ENCODE results near the gene TBRG4.

Gene TBRG4

DNA sequence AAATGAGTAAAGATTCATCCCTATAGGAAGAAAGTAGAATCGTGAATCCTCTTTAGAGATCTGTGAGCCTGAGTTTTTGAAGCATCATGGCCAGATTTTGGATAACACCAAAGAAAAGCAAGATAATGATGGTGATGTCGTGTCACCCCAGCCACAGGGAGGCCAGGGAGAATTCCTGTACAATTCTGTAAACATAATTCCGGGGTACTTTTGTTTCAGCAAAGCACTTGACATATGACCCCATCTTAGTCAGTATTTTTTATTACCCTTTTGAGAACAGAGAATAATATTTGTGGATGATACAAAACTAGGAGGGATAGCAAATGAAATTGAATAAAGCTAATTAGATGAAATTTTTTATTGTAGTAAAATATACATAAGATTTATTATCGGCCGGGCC, 56.5 kb downstream of the TBRG4 start:
- no peak for DNase-seq (ENCODE audit: low spot score)

DNA sequence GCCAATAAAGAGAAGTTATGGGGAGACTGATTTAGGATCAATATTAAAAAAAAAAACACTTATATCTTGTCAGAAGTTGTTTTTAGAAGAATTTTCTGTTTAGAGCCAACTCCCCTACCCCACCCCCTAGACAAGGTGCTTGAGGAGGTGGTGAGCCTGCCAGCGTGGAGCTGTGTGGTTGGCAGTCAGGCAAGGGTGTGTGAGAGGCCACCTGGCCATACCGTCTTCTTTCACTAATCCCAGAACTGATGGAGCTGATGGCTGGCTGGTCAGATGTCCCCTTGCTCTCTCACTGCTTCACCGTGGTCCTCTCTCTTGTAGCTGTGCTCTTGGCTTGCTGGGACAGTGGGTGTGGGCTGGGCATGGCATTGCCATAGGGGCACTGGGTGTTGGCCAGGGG, 57.1 kb downstream of the TBRG4 start:
- no peak for DNase-seq (ENCODE audit: low spot score)

DNA sequence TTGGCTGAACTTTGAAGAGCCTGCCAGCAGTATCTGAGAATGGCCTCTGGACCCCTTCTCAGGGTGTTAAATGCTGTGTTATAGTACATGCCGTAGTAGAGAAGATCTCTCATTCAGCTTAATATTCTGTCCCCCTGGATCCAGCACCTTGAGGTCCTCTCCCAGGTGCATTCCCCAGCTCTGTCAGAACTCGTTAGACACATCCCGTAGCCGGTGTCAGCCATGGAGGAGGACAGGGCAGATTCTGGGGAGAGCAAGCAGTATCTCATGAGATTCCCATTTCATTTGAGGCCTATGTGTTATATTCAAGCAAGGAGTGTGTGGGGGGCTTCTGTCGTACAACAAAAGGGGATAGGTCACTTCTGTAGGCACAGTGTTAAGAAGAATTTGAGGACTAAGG, 57.6 kb downstream of the TBRG4 start:
- DNase-seq (ENCODE audit: low spot score): no peak

DNA sequence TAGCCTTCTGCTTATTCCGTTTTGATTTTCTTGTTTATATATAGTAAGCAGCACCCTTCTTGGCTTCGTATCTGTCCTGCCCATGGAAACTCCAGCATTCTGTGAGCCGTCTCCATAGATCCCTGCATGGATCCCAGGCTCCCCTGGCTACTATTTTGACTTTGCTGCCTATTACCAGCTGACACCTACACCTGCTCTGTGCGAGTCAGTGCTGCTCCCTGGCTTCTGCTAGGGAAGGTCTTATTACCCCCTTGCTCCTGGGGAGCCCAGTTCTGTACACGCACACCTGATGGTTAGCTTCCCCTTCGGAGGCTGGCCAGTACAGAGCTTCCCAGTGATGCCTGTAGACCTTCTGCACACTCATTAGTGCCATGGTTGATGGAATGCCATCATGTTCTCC, 58.1 kb downstream of the TBRG4 start:
- DNase-seq (ENCODE audit: low spot score): no peak

DNA sequence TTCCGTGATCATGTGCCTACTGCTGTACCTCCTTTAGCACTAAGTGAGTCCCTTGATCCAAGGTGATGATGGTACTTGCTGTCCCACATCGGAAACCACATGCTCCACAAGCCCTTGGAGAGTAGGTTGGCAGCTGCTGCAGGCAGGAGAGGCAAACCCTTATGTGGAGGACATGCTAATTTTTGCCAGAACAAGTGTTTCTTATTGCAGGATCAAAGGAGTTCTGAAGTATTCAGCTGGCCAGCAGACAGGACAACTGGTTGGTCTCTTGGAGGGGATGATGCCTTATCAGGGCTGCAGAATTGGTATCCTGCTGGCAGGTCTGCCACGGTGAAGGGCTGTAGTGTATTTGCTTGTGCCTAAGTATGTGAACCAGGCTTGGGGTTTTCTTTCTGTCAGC, 59.5 kb downstream of the TBRG4 start:
- DNase-seq (ENCODE audit: low spot score): no peak

DNA sequence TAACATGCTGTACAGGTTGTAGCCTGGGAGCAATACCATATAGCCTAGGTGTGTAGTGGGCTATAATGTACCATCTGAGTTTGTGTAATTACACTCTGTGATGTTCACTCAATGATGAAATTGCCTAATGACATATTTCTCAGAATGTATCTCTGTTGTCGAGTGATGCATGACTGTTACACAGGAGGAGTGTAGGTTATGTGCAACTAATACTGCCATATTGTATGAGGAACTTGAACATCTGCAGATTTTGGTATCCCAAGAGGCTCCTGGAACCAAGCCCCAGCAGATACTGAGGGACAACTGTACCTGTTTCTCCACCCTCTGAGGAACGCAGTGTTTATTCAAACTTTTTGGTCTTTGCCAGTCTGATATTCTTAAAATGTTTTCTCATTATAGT, 61.3 kb downstream of the TBRG4 start:
- no peak for DNase-seq (ENCODE audit: low spot score)

All from SW480 (cell line).